Amygdala (tissue), 56 donors: Measurements from ENCODE around the gene SIPA1L3.

Experiments
- DNase-seq, 56 donors: peaks; one replicate each; lab custom pipeline; 2025; lab: John Stamatoyannopoulos, UW

SIPA1L3 gene

DNA sequence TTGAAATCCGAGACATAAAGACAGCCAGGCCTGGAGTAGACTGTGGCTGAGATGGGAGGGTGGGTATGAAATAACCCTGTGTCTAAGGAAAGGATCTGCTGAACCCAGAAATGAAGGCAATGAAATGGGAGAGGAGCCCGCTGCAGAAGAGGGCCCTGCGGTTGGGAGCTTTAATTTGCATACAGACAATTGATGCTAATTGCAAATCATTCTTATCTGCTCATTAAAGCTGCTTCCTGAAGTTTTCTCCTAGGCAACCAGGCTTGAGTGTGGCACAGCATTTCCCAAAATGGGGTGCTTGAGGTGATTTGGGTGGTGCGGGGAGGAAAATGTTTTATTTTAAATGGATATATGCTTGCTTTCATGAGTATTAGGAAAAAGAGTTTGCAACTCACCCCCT, 261.6 kb downstream of the SIPA1L3 start:
- no peak for DNase-seq

DNA sequence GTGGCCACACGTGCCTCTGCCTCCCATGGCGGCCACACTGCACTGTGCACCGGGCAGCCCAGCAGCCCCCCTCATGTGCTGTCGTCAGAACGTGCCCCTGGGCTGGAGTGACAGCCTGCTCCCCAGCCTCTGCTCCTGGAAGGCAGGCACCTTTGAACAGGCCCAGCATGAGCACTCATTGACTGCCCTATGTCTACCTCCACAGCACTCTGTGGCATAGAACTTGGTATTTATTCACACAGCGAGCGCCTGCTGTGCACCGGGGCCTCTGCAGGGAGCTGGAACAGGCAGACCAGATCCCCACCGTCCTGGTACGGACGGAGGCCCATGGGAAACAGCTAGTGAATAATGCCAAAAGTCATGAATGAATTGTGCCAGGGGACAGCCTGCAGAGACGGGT, 263.3 kb downstream of the SIPA1L3 start:
- peak in 1 of 56 donors; percentile 9 for DNase-seq

DNA sequence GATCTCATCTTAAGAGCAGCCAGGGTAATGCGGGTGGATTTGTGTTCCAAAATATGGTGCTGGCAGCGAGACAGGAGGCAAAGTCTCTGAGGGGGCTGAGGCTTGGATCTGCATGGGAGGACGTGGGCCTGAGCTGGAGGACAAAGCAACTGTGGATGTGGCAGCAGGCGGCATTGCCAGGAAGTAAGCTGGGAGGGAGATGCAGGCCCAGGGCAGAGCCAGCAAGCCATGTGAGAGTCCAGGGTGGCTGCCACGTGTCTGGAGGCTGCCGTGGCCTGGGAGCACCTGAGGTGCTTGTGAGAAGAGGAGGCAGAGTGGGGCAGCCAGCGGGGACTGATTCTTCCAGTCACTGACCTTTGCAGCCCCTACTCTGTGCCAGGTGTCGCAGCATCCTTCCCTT, 265.0 kb downstream of the SIPA1L3 start:
- DNase-seq: peak in 25 of 56 donors; percentile 5 to 52 (median 23)

DNA sequence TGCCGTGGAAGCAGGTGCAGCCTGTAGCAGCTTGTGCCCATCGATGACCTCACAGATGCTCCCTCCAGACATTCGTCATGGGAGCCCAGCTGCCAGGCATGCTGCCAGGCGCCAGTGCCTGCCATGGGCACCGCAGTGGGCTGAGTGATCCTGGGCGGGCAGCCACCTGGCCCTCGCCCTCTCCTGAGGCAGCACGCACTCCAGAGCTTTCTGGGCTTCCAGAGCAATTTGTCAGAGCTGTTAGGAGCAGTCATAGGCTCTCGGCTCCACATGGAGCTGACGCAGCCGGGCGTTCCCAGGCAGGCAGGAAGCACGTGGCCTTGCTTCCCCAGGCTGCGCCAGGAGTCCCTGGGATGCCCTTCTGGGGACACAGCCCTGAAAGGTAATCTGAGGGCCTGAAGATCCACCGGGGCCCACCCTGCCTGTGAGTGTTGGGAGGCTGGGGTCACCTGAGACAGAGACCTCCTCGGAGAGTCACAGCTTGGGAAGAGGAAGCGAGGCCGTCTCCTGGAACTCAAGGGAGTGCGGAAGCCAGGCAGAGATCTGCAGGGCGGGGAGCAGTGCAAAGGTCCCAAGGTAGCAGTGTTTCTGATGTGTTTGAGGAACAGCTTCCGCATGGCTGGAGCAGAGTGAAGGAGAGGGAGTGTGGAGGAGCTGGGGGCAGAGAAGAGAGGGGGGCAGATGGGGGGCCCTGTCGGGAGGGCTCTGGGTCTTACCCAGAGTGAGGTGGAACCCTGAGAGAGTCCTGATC, 266.5 kb downstream of the SIPA1L3 start:
- peak in 55 of 56 donors; percentile 12 to 98 (median 81) for DNase-seq

DNA sequence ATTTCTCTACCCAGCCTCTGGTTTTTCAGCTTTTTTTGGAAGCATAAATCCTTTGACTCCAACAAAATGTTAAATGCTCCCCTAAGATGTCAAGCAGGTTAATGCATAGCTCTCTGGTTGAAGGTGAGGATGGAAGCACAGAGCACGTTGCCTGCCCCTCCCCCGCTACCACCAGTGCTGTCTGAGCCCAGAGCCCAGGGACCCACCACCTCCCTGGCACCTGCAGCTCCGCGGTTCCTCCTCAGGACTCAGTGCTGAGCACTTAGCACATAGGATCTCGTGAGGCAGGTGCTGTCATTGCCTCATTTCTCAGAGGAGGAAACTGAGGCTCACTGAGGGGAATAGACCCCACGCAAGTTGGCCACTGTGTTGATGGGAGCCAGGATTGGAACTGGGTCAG, 268.4 kb downstream of the SIPA1L3 start:
- DNase-seq: no peak

- DNase-seq: no peak
Observed at GRCh38 chr19:38180071-38180470, 273.1 kb downstream of the SIPA1L3 start.

GRCh38 chr19:38182536-38183210, 275.7 kb downstream of the SIPA1L3 start:
- no peak for DNase-seq

DNA sequence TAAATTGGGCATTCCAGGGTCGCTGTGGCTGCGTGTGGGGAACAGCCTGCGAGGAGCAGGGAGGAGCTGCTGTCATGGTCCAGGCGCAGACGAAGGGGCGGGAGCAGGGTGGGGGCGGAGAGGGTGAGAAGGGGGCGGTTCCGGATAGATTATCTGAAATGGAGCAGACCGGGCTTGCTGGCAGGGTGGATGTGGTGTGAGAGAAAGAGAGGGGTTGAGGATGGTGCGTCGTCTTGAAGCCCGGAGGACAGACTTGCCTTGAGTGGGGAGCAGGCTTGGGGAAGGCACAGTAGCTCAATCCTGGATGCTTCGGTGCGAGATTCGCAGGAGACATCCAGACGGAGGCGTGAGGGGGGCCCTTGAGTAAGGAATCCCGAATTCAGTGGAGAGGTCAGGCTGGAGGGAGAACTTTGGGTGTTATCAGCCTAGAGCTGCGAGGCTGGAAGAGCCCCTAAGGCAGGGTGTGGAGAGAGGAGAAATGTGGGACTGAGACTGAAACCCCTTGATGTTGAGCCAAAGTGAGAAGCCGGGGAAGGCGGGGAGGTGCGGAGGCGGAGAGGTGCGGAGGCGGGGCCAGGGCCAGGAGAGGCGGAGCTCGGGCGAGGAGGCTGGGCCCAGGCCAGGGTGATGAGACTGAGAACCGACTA, 276.4 kb downstream of the SIPA1L3 start:
- DNase-seq: peak in 5 of 56 donors; percentile 4 to 28 (median 13)

GRCh38 chr19:38184815-38185214, 277.8 kb downstream of the SIPA1L3 start:
- DNase-seq: no peak

DNA sequence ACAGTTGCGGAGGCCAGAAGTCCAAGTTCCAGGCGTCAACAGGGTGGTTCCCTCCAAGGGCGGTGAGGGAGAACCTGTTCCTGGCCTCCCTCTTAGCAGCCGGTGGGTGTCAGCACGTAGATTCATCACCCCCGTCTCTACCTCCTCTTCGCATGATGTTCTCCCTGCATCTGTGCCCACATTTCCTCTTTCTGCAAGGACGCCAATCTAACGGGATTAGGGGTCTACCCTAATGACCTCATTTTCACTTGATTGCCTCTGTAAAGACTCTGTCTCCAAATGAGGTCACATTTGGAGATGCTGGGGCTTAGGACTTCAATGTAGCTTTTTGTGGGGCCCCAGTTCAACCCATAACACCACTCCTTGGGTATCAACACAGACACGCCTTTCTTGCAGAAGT, 278.6 kb downstream of the SIPA1L3 start:
- no peak for DNase-seq

DNA sequence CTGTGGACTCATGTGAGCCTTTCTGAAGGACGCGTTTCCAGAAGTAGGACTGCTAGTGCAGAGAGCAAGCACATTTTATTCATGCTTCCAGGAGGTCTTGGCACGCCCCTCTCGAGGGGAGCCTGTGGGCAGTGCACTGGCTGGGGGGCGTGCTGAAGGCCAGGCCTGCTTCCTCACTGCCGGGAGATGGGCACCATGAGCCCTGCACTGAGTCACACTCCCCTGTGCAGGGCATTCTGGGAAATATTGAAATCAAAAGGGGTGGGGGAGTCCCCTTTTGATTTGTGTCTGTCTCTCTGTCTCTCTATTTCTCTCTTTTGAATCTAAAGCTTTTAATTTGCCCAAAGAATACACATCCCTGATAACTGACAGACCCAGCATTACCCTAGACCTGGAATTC, 283.1 kb downstream of the SIPA1L3 start:
- no peak for DNase-seq

GRCh38 chr19:38190793-38191192, 283.8 kb downstream of the SIPA1L3 start:
- DNase-seq: no peak

DNA sequence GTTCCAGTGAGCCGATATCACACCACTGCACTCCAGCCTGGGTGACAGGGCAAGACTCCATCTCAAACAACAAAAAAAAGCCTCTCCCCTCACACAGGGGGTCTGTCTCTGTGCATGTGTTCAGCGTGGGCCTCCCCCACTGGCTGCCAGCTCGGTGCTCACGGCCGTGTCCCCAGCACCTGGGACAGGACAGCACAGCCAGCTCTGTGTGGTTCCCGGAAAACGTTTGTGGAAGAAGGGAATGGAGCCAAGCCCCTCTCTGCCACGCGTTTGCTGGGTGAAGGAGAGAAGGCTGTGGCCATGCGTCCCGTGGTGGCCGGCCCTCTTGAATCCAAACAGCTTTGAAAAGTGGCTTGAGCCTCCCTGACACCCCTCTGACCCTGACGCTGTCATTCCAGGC, 284.7 kb downstream of the SIPA1L3 start:
- no peak for DNase-seq

- DNase-seq: no peak
Observed at GRCh38 chr19:38193445-38193844, 286.4 kb downstream of the SIPA1L3 start.

- no peak for DNase-seq
Observed at GRCh38 chr19:38194061-38194701, 287.2 kb downstream of the SIPA1L3 start.

DNA sequence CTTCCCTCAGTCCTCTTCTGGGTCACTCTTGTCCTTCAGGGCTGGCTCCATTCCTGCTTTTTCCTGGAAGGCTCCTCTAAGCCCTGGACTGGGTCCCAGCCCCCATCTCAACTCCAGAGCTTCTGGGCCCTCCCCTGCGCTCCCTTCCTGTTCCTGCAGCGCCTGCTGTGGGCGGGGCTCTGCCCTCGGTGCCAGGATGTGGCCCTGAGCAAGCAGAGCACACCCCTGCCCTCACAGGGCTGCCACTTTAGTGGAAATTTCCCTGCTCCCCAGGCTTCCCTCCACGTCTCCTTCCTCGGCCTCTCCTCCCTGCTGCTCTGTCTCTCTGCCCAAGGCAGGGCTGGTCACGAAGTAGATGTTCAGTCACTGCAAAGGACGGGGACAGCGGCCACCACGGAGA, 288.2 kb downstream of the SIPA1L3 start:
- DNase-seq: no peak

GRCh38 chr19:38196245-38196837, 289.3 kb downstream of the SIPA1L3 start:
- no peak for DNase-seq

DNA sequence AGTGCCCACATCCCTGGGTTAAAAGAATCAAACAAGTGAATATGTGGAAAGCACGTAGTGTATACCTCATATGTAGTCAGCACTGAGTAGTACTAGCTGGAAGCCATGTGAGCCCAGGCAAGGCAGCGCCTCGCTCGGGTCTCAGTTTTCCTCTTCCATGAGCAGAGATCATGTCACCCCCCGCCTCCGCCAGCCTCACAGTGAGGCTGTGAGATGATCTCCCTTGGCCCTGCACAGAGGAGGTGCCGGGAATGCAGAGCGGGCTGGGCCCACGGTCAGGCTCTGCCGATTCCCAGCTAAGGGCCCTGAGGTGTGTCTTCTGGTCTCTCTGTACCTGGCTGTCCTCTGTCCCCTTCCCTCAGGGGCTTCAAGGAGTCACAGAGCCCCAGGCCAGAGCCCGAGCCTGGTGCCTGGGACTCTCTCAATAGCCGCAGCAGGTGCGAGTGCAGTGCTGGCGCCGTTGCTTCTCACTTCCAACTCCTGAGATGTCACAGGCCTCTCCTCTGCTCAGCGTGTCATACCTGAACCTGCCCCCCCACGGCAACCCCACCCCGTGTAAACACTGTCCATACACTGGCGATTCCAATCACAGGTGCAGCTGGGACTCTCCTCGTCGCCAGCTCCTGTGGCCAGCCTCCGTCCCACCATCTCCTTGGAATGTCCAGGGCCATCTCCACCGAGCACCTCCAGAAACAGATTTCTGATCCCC, 290.1 kb downstream of the SIPA1L3 start:
- no peak for DNase-seq

DNA sequence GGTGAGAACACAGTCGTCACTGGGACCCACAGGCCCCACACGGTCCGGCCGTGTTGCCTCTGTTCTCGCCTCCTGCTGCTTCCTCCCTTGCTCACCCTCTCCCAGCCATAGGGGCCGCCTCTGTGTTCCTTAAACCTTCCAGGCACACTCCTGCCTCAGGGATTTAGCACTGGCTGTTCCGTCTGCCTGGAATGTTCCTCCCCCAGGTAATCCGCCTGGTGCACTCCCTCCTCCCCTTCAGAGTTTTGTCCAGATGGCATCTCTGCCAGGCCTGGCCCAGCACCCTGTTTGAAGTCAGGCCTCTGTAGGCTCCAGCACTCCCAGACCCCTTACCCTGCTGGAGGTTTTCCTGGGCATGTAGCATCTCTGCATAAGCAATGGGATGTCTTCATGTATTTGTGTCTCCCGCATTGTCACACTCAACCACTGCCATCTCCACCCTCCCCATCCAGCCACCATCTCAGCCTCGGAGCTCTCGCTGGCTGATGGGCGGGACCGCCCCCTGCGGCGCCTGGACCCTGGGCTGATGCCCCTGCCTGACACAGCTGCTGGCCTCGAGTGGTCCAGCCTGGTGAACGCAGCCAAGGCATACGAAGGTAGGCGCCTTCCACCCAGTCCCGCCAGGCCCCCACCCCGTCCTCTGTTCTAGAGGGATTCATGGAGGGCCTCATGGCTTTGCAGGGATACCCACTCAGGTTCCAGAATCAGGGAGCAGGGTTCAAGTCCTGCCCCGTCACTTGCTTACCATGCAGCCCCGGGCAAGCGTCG, 291.1 kb downstream of the SIPA1L3 start:
- no peak for DNase-seq
